Measurements from ENCODE around the gene CORO7.

GRCh38 chr16:4350787-4351659, 65.4 kb downstream of the CORO7 start, which contains the start of gene PAM16:
- no peak; the same call in 1 of the 2 replicates for TF ChIP-seq CTCF (conservative IDR thresholded peaks at IDR 0.05)
- peak; percentile 67; the same call in 1 of the 2 replicates for TF ChIP-seq ZFX (IDR thresholded peaks at IDR 0.05)
